ENCODE results near the gene RPRD1B. TPM values are rescaled to one million over a fixed set of nuclear protein-coding genes. Genes with fewer than 3 reads are reported as not detected.

RPRD1B gene
- total and polyA plus RNA-seq, 2 donors (not counting 3 experiments of a cell fraction or from before 2014, with no cell fraction given), result 13.0 to 29.3 TPM

- peak overlapping the region; percentile 2 for H2AFZ ChIP-seq (ENCODE audit: low read depth, low read length)
- no peak for DNase-seq (ENCODE audit: low read depth, low spot score)
- dilution Hi-C loops (cut with MboI; ENCODE audit: extremely low pct_ligation_motif_present, low sequenced_read_pairs), result no loop called here
- H3K4me3 ChIP-seq (replicated peaks in 1 of 3; ENCODE audit: insufficient read depth in 1 of 3, low read depth in 1 of 3, low read length in 3 of 3), result no peak overlapping the region
- peaks cover 2% of the 10 kb centered on the region for H4K20me1 ChIP-seq (replicated peaks; ENCODE audit: control insufficient read depth, extremely low read depth, insufficient read depth, low read length)
- no peak overlapping the region for H3K4me2 ChIP-seq (ENCODE audit: insufficient read depth, low read length)
- no peak for TF ChIP-seq FOS (IDR thresholded peaks at IDR 0.05; ENCODE audit: borderline replicate concordance, insufficient read depth, low read length)
- TF ChIP-seq POLR2AphosphoS5 (IDR thresholded peaks at IDR 0.05; ENCODE audit: insufficient read depth, low read depth, low read length), result no peak
- TF ChIP-seq MAX (IDR thresholded peaks at IDR 0.05; ENCODE audit: insufficient read depth, insufficient read length), result no peak
- no peak for TF ChIP-seq CTCF (IDR thresholded peaks at IDR 0.05; ENCODE audit: extremely low read depth in 1 of 2, insufficient read depth in 1 of 2, low read depth in 1 of 2, low read length in 2 of 2)
- TF ChIP-seq POLR2A (IDR thresholded peaks at IDR 0.05; ENCODE audit: low read depth, low read length), result no peak
- no peak for TF ChIP-seq EZH2 (IDR thresholded peaks at IDR 0.05; ENCODE audit: borderline replicate concordance, low read depth, low read length, severe bottlenecking)
- no peaks in the 10 kb centered on the region for H3K27me3 ChIP-seq (ENCODE audit: control insufficient read depth in 2 of 2, insufficient read depth in 2 of 2, low read length in 2 of 2)
- FAIRE-seq, result no peak
- no peak overlapping the region for H3K27ac ChIP-seq (ENCODE audit: insufficient read depth, low read depth, low read length)
- peaks cover 21% of the 10 kb centered on the region for H3K4me1 ChIP-seq (ENCODE audit: control insufficient read depth, extremely low read depth, insufficient read depth, low read length)
- POLR2A ChIA-PET, result no interaction called here
- BruUV-seq (replicated peaks), result no TSS peak
- intact Hi-C loops (cut with micrococcal nuclease), result no loop called here
- peaks cover 2% of the 10 kb centered on the region for H3K79me2 ChIP-seq (ENCODE audit: control insufficient read depth, insufficient read depth, low read length)
- CTCF ChIA-PET, result interaction anchor here (0.8 to 2.5 kb wide), 3 partner anchors 11 to 55 kb away, joined by 3 to 17 read pairs (median 3); no protein-coding TSS in a partner anchor
- H3K9ac ChIP-seq (replicated peaks; ENCODE audit: extremely low read depth, insufficient read depth, low read length), result no peak overlapping the region
- H3K36me3 ChIP-seq (ENCODE audit: control insufficient read depth in 2 of 2, extremely low read depth in 1 of 2, insufficient read depth in 2 of 2, low read length in 2 of 2), result peaks cover 7 to 15% of the 10 kb centered on the region in 2 experiments
- no peaks in the 10 kb centered on the region for H3K9me1 ChIP-seq (replicated peaks; ENCODE audit: control insufficient read depth, extremely low read depth, insufficient read depth, low read length)
- H3K9me3 ChIP-seq (replicated peaks; ENCODE audit: control insufficient read depth, insufficient read depth, low read length), result no peaks in the 10 kb centered on the region
Measured at GRCh38 chr20:38002422-38002821, 31.1 kb upstream of the RPRD1B start.
